Erythroblast (primary cell): ENCODE data around the gene NOD2.

Experiments used
- GATA1 ChIP-seq: IDR thresholded peaks from 2 replicates; pipeline ENCODE4 v1.6.1; 2011; ENCODE audit warnings: low read depth, mild to moderate bottlenecking, control low read depth, low read length, moderate library complexity
- POLR2A ChIP-seq: IDR thresholded peaks from 2 replicates; pipeline ENCODE4 v1.6.1; 2011; ENCODE audit warnings: mild to moderate bottlenecking, low read length

GRCh38 chr16:50712956-50713355 is 19.6 kb downstream of the NOD2 start:
- TF ChIP-seq POLR2A = no peak
- no peak for TF ChIP-seq GATA1
